Astrocyte of the cerebellum (primary cell): ENCODE results near the gene MAML1.
A peak's percentile ranks its signal among the peaks of the same experiment; 100 is the strongest.

Source experiments
- DNase-seq: peaks from one replicate; pipeline ENCODE4 v3.0.0-alpha.2; 2011; ENCODE audit warnings: low read depth
- H3K4me3 ChIP-seq: 2 replicates; pipeline ENCODE4 v1.5.1; 2011; ENCODE audit warnings: mild to moderate bottlenecking, low read depth, low read length, moderate library complexity
- in situ Hi-C: cut with HindIII; loops from 2 replicates; pipeline ENCODE4 v1.10.0; 2017; ENCODE audit warnings: low sequenced_read_pairs
- TF ChIP-seq, protein P1 (sequence below): IDR thresholded peaks from 2 replicates; pipeline ENCODE4 v1.5.1; 2012; ENCODE audit warnings: low read length, low read depth, moderate library complexity, mild to moderate bottlenecking; ENCODE audit errors: missing control alignments

MAML1 gene

DNA sequence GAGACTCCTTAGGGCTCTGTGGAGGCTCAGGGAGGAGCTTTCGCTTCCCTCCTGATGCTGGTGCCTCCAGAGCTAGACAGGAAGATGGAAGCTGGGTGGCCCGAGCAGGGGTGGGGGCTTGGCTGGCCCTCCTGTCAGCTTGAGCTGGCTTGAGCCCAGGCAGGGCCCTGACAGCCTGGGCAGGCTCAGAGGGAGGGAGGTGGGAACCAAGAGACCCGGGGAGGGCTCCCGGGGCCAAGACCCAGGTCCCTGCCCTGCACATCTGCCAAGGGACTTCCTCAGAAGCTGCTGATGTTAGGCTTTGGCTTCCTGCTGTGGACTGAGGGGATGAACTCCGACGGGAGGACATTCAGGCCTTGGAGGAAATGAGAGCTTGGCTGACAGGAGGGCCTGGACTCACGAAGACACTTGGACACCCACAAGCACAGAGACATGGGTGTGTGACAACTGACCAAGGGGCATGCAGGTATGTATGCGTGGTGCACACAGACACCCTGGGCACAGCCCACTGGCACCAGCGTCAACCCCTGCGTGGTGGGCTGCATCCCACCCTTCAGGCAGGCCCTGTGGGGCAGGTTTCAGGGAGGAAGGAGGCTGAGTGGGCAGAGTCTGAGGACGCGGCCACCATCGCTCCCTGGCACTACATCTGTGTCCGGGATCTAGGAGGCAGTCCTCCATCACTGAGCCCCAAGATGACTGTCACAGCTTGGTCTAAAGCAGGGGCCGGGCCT lies 59.4 kb downstream of the MAML1 start:
- no peak for DNase-seq
- in situ Hi-C loops: no loop called here
- H3K4me3 ChIP-seq: no peak overlapping the region
- TF ChIP-seq, protein P1, sequence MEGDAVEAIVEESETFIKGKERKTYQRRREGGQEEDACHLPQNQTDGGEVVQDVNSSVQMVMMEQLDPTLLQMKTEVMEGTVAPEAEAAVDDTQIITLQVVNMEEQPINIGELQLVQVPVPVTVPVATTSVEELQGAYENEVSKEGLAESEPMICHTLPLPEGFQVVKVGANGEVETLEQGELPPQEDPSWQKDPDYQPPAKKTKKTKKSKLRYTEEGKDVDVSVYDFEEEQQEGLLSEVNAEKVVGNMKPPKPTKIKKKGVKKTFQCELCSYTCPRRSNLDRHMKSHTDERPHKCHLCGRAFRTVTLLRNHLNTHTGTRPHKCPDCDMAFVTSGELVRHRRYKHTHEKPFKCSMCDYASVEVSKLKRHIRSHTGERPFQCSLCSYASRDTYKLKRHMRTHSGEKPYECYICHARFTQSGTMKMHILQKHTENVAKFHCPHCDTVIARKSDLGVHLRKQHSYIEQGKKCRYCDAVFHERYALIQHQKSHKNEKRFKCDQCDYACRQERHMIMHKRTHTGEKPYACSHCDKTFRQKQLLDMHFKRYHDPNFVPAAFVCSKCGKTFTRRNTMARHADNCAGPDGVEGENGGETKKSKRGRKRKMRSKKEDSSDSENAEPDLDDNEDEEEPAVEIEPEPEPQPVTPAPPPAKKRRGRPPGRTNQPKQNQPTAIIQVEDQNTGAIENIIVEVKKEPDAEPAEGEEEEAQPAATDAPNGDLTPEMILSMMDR: no peak

DNA sequence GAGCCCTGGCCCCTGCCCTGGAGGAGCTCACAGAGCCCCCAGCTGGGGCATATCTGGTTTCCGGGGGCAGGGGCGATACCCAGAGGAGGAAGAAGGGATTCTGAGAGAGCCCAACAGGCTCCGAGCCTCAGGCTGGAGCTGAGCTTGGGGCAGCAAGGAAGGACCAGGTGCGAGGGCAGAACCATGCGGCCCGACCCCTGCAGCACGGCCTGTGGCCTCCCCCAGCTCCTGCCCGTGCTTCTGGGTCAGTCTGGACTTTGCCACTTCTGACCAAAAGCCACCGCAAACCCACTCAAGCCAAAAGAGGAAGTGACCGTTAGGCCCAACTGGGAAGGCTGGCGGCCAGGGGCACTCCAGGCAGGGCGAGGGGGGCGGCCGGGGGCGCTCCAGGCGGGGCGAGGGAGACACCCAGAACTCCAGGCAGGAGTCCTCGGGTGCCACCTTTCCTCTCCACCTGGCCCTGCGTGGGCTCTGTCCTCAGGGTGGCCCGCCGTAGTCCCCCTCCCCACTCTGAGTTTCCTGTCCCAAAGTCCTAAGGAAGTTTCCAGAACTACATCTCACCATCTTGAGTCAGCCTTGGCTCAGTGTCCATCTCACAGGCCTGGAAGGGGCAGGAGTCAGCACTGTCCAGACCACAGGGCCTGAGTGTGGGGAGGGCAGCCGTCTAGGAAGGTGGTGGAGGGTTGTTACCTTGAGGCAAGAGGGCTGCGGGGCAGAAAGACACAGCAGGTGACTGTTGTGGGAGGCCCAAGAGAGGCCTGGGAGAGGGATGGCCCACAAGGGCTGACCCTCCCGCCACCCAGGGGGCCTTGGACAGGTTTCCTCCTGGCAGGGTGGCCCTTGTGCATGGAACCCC lies 60.2 kb downstream of the MAML1 start:
- in situ Hi-C loops: no loop called here
- no peak overlapping the region for H3K4me3 ChIP-seq
- TF ChIP-seq, protein P1: no peak
- DNase-seq: no peak

DNA sequence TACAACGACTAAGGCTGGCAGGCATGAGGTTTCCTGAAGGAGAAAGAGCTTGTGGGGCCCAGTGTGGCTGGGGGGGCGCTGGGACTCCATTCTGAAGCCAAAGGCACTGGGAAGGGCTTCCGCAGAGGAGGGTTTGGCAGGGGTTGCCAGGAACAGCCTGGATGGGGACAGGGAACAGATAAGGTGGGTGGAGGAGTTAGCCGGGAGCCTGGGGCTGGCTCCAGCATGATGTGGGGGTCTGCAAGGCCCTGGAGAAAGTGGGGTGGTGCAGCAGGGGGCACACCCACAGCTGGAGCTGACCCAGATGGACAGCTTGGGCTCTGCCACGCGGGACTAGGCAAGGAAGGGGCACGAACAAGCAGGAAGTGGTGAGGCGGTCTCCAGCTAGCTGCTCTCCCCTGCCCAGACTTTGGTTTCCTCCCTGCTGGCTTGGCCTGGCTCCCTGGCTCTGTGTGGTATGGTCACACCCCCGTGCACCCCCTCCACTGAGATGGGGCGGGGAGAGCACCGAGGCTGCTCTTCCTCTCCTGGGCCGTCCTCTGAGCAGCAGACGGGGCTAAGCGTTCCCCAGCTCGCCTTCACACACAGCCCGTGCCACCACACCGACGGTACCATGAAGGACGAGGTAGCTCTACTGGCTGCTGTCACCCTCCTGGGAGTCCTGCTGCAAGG lies 61.0 kb downstream of the MAML1 start, which contains the start of gene LTC4S:
Gene LTC4S (plus strand): TSS at position 519 of the 672 bp plus-strand sequence. CDS start 95 bp downstream, at position 614.
- DNase-seq: peak; percentile 77
- in situ Hi-C loops: no loop called here

DNA sequence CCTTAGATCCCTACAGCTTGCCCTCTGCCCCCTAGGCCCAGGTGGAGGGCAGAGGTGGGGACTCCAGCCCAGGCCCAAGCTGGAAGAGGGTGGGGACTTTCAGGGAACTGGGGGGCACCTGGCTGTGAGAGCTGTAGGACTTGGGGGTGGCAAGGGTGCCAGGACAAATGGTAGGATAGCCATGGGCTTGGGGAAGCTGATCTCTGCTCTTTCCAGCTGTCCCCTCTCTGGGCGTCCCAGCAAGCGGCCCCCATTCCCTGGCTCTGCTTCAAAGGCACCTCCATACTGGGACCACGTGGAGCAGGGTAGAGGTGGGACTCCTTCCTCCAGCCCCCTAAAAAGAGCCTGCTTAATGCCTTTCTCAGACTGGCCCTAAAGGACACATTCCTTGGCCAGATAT lies 61.5 kb downstream of the MAML1 start:
- TF ChIP-seq, protein P1: no peak
- in situ Hi-C loops: no loop called here
- peak overlapping the region; percentile 19 for H3K4me3 ChIP-seq
- DNase-seq: no peak

More for the DNA sequence above, 61.0 kb downstream of the MAML1 start, which contains the start of gene LTC4S:
- H3K4me3 ChIP-seq: peak within 1 kb of the TSS; percentile 19
- TF ChIP-seq, protein P1: no peak

DNA sequence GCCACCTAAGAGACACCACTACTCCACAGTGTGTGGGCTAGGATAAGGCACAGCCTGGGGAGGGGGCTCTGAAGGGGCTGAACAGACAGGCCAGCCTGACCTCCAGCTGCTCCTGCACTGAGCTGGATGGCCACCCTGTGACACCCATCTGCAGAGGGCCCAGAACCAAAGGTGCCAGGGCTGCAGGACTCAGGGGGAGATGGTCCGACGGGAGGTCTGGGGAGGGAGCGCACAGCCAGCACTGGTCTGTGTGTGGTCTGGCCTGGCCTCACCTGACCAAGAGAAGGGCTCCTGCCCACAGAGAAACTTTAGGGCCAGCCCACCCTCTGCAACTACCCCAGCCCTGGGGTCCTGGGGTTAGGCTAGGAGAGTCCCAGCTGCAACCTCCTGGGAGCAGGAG lies 62.0 kb downstream of the MAML1 start:
- in situ Hi-C loops: no loop called here
- TF ChIP-seq, protein P1: no peak
- no peak for DNase-seq
- H3K4me3 ChIP-seq: no peak overlapping the region
